Femur (tissue), 1 donor: ENCODE results near the gene PRL.

Experiments
- DNase-seq: peaks from one replicate; pipeline ENCODE4 v3.0.0-alpha.2; 2017

Gene PRL

DNA sequence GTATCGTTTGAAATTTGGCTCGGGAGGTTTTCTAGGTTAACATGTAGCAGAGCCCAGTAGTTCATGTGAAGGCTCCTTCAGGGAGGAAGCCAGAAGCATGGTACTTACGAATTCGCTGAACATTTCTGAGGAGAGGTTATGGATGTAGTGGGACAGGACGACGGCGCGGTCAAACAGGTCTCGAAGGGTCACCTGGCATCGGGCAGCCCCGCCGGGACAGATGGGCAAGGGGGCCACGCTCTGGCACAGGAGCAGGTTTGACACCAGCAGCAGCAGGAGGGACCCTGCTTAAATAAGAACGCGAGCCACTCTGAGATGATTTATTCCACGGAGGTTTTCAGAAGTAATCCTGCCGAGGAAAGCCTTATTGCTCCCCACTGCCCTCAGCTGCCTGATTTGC, 2.5 kb downstream of the PRL start:
- DNase-seq: no peak

DNA sequence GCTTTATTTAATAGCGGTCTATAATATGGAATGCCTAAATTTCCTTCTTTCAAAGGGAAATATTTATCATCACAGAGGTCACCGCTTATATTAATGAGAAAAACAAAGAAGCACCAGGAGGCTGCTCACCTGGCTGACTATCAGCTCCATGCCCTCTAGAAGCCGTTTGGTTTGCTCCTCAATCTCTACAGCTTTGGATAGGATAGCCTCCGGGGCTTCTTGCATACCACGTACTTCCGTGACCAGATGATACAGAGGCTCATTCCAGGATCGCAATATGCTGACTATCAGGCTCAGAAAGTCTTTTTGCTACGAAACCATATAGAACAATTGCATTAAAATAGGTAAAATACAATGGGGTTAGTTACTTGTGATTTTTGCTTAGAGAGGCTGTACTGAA, 6.8 kb downstream of the PRL start:
- DNase-seq: no peak

DNA sequence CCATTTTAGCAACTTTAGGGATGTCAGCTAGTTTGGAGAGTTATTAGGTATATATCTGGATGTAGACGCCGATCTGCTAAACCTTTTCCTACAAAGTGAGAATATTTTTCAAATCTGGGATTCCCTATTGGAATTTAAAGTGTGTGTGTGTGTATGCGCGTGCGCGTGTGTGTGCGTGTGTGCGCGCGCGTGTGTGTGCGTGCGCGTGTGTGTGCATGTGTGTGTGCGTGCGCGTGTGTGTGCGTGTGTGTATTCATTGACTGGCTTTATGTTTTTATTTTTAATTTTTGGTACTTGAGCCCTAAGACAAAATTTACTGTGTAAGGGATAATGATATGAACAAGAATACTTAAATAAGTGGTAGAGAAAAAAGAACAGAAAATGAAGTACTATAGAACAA, 8.1 kb downstream of the PRL start:
- DNase-seq: no peak

DNA sequence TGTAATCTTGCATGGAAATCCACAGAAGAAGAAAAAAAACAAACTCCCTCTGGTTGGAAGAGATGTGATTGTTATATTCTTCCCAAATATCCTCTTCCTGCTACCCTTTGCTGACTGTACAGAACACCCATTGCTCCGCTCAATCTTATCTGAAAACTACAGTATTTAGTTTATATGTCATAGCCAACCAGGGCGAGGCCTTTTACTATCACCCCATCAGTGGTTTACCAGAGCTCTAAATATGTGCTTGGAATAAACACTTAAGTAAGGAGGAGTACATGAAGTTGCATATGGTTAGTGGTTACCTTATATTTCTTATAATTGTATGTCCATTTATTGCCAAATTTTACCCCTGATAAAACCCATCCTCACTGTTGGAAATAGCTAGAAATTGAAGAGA, 12.2 kb downstream of the PRL start:
- no peak for DNase-seq

DNA sequence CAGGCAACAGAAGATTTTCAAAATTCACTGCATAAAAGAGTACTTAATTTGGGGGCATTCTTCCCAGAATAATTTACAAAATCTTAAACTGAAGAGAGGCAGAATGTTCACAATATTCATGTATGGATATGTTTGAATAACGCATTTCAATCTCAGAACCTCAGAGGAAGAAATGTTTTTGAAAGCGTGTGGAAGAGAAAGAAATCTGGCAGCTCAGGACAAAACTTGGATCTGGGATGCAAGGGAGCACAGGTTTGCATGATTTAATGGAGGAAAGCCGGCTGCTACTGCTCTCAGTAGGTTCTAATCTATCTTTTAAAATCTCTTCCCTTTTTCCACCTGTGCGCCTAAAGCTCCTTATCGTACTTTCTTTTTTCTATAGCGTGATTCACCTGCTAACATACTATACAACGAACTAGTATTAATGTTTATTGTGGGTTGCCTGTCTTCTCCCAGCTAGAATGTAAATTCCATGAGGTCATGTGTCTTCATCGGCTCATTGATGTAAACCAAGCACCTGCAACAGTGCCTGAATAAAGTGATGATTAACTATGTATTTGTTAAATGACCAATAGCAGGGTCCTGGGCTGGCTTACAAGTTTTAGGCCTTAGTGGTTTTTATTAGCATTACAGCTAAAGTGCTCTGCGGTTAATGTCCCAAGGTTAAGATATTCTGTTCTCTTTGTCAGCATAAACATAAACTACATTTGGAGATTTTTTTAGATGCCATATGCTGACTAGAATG, 15.3 kb downstream of the PRL start:
- no peak for DNase-seq

DNA sequence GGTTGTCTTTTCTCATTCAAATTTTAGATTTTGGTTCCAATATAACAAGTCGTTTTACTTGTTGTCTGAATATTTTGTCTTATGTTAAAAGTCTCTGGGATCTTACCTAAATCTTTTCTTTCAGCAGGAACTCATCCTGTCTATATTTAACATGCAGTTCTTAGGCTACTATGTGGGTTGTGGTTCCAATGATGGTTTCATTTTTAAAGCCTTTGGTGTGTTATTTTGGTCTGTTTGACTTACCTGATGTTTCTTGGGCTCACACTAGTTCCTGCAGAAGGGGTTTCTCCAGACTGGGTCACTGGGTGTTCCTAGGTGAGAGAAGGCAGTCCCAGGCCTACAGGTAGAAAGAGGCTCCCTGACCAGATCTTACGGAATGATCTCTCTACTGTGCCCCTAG, 17.4 kb downstream of the PRL start:
- no peak for DNase-seq

DNA sequence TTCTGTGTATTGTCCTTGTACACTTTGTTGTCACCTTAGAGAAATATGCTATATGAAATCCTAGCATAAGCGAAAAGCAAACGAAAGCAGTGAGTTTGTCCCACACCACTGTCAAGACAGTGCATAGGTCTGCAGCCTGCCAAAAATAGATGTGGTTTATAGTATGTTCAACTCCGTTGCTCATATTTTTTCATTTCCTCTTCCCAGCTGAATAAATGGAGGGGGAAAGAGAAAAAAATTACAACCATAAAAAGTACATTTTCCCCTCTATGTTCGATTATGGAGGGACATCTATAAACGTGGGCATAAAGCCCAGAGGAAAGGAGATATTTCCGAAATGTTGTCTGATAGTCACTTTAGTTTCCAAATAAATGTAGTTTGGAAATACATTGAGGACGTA, 25.8 kb downstream of the PRL start:
- DNase-seq: no peak

DNA sequence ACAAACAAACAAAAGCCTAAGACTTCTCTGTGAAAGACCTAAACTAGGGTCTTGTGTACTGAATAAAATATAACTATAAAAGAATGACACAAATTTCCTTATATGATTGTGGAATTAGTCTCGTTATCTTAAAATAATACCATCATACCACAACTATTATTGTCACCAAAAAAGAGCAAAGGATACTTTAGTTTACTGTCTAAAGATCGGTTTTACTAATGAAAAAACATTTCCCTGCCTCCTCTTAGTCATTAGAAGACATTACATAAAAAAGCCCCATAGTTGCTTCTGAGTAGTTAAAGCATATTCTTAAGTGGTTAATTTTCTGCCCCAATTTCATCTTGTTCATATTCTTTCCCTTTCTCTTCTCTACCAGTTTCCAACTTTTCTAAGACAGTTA, 33.1 kb downstream of the PRL start:
- DNase-seq: no peak

DNA sequence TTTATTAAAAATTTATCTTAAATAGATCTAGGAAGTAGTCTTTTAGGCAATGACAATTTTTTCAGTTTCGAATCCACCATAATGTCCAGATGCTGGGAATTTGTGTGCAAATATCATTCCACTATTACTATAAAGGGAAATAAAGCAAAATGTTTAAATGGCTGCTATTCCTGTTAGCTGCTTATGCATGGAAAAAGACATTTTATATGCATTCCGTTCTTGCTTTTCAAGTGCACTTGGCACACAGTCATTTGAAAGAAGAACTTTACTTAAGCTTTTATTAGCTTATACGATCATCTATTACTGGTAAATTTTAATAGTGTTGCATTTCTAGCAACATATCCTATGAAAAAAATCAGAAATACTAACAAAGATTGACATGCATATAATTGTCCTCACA, 42.0 kb downstream of the PRL start:
- no peak for DNase-seq

DNA sequence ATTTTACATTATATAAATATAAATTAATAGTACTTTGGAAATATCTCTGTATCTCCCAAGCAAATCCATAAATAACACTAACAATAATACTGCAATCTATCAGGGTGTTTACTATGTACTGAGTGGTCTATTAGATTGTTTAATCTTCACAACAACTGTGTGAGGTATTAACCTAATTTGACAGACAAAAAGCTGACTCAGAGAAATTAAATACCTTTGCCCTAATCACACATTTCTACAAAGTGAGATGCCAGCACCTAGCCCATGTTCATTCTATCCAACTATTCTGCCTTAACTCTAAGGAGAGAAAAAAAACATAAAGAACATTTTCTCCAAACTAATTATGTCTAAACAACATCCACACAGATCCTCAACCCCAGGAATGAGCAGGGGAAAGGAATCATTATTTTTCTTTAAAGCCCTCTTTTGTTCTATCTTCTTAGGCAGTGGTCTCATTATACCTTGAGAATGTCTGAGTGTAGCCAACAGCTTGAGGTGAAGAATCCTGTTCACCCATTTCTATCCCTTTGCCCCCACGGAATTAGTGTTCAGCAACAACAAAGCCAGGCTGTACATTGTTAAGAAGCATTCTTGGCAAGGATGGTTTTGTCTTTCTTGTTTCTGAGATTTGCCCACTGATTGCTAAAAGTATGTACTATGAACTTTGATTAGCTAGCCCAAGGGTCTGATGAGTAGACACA, 42.7 kb downstream of the PRL start:
- DNase-seq: no peak

DNA sequence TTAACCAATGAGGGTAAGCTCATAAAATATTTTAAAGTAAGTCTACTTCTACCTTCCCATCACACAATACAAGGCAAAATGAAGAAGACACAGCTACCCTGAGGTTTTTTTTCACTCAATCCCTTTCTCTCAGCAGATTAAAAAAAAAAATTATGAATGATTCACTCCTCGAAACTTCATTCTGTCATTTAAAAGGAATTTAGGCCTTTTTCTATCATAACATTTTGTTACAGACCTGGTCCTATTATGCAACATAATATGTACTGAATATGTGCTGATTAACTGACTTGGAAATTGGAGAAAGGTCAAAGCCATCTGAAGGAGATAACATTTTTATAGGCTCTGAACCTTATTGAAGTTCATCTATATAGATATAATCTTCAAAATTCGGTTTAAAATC, 45.5 kb downstream of the PRL start:
- no peak for DNase-seq

DNA sequence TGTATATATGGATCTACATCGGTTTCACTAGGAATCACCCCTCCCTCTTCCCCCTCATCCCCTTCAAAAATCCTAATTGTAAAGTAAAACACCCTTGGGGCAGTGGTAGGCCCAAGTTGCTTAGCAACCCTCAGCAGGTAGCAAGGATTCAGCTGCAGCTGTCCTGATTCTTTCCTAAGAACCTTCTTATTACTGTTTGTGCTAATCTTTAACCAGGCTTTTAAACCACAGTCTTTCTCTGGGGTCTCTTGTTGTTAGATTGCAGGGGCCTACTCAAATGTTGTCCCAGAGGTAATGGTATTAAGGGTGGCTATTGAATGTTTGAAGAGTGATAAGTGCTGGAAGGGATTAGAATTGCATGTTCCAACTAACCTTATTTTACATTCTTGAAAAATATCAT, 46.4 kb downstream of the PRL start:
- no peak for DNase-seq

DNA sequence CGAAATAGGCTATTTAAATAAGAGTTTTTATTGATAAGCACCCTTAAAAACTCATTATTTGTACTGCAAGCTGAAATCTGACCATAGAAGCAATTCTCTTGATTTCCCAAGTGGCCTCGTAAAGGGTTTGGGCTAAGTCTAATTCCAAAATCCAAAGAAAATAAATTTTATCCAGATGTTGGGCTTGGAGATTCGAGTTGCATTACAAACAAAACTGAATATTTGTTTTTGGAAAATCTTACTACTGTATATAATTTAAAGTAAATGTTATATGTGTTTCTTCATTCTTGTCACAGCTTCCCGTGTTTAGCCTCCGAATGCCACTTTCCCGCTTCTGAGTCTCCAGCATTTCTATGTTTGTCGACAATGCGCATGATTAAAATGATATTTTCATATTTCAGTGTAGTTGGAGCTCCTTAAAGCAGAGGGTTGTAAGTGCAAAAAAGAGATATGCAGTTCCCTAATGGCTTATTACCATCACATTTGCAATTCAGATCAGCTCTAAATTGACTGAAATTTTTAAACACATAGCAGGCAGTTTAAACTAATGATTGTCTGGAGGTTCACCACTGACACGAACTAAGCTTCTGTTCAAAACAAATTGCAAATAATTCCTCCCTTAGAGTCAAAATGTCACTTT, 47.0 kb downstream of the PRL start:
- no peak for DNase-seq

DNA sequence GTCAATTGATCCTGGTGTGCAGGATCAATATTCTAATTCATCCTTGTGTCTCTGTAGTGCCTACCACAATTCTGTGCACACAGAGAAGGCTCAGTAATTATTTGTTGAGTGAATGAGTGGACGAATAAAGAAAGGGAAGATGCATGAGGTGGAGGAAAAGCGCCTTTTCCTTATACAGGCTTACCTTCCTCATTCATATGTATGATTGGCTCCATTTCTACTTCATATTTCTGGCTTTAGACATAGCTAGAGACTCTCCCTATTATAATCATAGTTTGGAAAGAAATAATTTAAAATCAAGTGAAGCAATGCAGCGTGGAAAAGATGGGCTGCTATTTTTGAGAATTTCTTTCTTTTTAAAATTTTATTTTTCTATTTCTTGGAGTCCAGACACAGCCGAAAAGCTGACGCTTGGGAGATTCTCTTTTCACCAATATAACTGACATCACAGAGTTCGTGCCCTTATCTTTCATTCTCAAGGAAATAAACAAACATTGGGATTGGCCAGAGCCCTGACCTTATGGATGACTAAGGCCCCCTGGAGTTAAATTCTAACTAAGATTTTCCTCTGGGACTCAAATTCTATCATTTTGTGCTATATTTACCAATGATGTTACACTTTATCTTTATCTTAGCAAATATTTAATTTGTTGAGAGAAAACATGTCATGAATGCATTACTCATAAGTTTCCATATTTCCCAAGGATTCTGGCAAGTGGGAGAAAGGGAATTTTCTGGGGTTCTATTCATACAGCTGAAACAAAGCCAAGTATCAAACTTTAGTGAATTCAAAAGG, 48.1 kb downstream of the PRL start:
- no peak for DNase-seq

DNA sequence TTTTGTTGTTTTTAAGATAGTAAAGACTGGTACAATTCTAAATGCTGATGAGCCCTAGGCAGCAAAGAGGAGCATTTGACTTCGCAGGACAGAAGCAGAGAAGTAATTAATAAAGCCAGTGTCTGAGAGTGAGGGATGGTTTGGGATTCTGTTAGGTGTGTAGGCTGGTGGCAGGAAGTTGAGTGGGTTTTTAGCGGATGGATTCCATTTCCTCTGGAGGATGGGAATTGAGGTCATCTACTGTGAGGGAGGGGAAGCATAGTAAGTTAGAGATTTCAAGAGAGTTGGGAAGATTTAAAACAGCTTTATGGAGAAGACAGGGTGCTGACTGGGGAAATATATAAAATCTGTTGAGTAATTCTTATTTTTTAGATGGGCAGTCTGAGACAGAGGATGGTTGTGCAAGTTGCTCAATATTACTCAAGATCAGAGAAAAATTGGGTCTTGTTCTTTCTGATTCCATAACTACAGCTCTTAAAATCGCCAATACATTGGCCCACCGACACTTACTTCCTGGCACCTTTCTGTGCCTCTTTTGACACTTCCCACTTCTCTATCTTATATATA, 48.8 kb downstream of the PRL start:
- DNase-seq: no peak

DNA sequence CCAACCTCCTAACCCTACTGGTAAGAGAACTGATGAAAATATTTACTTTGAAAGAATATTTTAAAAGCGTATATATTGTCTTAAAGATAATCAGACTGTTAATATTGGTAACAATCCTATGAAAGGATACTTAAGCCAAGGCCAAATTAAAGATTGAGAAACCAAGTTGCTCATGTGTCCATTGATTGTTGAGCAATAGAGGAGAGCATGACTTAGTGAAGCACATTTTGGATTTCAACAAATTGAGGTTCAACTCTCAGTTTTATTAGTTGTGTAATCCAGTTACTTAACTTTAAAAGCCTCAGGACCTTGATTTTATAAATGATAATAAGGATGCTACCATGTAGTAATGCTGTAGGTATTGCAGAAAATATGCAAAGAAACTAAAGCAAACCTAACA, 56.8 kb downstream of the PRL start:
- DNase-seq: no peak

DNA sequence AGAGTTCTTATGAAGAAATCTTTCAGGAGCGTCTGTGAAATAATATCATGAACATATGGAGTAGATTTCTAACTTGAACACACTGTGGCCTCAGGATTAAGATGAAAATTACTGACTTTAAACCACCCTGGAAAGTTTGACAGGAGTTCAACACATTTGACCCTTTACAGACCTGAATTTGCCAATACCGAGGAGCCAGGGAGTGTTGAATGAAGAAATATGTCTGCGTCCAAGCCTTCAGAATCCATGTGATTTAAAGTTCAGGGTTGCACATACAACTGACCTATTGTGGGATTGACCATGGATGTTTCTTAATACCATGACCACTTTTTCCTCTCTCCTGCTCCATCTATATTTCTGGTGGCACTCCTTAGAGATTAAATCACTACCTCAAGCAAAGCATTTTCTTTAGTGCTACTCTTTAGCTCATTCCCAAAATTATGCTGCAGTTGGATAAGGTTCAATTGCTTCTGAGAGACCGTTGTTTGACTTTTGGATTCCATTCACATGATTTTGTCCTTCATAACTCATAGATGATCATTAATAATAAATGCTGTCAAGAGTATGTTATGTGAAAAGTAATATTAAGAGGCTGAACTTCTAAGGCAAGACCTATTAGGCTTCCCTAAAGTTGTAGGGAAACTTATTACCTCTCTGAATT, 57.4 kb downstream of the PRL start:
- DNase-seq: no peak

DNA sequence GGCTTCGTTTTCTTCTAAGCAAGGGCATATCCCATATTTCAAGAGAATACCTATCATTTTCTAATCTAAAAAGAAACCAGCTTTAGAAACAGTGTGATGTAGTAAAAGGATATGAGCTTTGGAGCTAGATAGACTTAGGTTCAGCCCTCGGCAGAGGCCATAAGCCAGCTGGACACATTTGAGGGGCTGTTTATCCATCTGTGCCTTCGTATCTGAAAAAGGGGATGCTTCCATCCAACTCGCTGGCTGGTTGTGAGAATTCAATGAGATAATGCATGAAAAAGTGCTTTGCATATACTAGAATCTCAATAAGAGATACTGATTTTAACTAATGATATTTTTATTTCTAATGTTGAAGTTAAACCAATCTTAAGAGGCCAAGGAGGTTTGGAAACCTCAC, 58.0 kb downstream of the PRL start:
- DNase-seq: no peak

DNA sequence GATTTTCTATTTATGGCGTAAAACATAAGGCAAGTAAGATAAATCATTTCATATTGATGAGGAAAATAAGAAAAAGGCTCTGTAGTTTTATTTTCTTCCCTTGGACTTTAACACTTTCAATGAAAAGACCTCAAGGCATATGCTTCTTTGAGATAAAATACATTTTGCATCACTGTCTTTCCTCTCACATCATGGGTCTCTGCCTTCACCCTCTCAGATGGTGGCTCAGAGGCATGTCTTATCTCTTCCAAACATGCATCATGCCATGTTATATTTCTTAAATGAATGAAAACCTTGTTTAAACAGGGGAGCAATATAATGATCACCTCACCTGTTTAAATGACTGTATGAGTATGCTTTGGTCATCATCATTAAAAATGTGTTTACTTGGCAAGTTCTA, 59.3 kb downstream of the PRL start:
- no peak for DNase-seq
